HPDE6-E6E7 (cell line): ENCODE results near the gene ITGB2.

ENCODE experiments used
- DNase-seq: peaks from one replicate; pipeline ENCODE4 v3.0.0; 2011; ENCODE audit warnings: missing footprints; ENCODE audit errors: extremely low spot score

Gene ITGB2

GRCh38 chr21:44897326-44898010 is 23.2 kb downstream of the ITGB2 start:
- DNase-seq: no peak

GRCh38 chr21:44896561-44897286 is 24.0 kb downstream of the ITGB2 start:
- no peak for DNase-seq

DNA sequence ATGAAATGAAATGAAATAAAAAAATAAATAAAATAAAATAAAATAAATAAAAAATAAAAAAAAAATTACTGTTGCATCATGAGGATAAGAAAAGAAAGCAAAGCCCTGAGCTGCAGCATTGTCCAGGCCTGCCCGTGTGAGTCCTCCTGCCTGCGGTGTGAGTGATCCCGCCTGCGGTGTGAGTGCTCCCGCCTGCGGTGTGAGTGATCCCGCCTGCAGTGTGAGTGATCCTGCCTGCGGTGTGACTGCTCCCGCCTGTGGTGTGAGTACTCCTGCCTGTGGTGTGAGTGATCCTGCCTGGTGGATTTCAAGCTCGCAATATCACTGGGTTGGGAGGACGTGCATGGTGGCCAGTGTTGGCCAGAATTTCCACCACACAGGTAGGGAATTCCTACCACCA is 24.8 kb downstream of the ITGB2 start:
- DNase-seq: no peak

DNA sequence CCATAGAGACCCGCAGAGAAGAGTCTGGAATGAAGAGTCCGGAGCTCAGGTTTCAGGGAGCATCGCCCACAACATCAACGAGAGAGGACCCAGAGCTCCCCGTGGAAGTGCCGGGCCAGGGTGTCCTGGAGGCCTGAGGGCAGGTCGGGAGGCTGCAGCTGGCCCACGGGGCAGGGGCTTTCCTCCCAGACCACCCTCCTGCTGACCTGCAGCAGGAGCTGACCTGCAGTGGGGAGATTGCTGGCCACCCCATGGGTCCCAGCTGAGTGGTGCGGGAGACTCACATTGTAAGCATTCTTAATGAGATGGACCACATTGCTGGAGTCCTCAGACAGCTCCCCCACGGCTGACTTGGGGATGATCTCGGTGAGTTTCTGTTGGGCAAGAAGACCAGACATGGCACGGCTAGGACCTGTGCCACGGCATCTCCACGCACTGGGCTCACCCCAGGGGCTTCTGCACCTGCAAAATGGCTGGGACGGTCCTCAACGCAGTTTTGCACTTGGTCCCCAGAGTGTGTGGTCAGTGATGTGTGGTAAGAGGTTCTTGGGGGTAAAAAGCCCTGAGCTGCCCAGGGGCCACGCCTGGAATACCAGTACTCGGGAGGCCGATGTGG is 25.9 kb downstream of the ITGB2 start:
- DNase-seq: no peak

DNA sequence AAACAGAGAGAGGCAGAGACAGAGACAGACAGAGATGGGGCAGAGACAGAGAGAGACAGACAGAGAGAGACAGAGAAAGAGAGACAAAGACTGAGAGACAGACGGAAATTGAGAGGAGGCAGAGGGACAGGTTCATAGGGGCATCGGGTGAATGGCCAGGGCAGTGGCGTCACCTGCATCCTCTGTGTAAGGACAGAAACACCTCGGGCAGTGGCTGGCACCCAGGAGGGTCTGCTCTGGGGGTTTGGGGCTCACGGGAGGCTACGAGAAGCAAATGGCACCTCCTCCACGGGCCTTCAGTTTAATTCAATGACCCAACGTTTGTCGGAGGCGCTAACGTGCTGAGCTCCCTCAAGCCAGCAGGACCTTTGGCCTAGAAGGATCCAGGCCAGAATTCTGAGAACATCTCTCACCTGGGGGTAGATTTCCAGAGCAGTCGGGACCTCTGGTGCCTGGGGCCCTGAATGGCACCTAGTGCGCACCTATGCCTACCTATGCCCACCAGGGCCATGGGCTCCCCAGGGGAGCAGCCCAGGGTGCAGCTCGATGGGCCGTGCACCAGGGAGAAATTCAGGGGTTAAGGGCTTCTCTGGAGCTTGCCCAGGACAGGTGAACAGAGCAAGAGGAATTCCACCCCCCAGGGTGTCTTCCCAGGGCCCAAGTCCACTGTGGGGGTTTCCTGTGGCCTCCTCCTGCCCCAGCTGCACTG is 26.6 kb downstream of the ITGB2 start:
- DNase-seq: no peak

DNA sequence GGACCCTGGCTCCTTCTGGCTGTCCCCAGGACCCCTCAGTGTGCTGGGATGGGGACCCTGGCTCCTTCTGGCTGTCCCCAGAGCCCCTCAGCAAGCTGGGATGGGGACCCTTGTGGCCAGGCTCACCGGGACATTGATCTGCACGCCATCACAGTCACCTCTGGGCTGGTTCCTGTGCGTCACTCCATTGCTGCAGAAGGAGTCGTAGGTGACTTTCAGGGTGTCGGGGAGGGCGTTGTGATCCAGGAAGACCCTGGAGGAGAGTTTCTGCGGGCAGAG is 27.5 kb downstream of the ITGB2 start:
- no peak for DNase-seq

DNA sequence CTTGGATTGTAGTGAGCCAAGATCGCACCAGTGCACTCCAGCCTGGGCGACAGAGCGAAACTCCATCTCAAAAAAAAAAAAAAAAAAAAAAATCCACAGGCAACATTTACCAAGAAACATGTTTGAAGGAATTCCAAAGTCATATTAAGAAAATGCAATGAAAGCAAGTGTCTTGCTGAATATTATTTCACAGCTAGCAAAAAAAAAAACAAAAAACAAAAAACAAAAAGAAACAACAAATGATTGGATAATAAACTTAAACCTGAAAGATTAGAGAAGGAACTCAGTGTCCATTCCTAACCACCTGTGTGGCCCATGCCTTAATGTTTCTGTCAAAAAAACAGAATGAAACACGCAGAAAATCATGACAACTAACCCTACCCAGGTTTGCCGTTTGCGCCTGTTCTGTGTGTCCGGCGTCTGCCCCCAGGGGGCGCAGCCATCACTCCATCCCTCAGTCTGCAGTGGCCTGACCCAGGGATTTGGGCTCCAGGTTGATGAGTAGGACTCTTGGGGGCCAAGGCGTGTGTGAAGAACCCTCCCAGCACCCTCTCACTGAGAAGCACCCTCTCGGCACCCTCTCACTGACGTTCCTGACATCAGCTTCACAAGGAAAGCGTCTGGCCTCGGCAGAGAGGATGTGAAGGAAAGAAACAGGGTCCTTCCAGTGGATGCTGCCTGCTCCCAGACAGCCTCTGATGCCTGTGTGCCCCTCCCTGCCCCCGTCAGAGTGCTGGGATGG is 28.0 kb downstream of the ITGB2 start:
- no peak for DNase-seq

- no peak for DNase-seq
These were observed 28.6 kb downstream of the ITGB2 start for GRCh38 chr21:44892095-44892494.

- DNase-seq: no peak
These were observed 29.1 kb downstream of the ITGB2 start for GRCh38 chr21:44891631-44892031.

- DNase-seq: no peak
These were observed 29.6 kb downstream of the ITGB2 start for GRCh38 chr21:44890961-44891541.

- DNase-seq: no peak
These were observed 30.3 kb downstream of the ITGB2 start for GRCh38 chr21:44890338-44890931.

DNA sequence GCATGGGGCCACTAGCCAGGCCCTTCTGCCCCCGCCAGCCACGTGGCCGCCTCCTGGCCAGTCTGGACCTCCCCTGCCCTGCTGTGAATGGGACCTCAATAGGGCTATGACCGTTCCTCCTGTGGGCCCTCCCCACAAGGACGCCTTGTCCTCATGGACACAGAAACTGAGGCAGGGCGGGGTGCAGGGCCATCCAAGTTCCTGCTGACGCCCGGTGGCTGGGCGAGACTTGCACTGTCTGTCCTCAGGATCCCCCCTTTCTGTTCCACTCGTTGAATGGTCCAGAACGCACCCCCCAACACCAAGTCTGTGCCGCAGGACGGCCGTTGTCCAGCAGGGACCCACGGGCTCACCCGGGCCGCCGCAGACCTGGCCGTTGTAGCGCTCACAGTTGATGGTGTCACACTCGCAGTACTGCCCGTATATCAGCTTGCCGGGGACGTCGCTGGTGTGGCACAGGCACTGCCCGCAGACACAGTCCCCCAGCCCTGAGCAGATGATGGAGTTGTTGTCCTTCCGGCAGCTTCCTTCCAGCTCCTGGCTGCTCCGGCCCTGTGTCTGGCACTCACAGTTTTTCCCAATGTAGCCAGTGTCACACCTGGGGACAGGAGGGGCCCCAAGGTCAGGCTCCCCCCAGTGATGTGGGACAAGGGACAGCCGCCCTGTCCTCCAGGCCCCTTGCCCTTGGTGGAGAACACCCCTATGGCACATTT is 30.9 kb downstream of the ITGB2 start:
- DNase-seq: no peak

GRCh38 chr21:44888581-44889550 is 31.8 kb downstream of the ITGB2 start:
- DNase-seq: no peak

- DNase-seq: no peak
These were observed 32.7 kb downstream of the ITGB2 start for GRCh38 chr21:44887807-44888580.

GRCh38 chr21:44887126-44887806 is 33.4 kb downstream of the ITGB2 start:
- DNase-seq: no peak

- no peak for DNase-seq
These were observed 34.3 kb downstream of the ITGB2 start for GRCh38 chr21:44886113-44887075.

DNA sequence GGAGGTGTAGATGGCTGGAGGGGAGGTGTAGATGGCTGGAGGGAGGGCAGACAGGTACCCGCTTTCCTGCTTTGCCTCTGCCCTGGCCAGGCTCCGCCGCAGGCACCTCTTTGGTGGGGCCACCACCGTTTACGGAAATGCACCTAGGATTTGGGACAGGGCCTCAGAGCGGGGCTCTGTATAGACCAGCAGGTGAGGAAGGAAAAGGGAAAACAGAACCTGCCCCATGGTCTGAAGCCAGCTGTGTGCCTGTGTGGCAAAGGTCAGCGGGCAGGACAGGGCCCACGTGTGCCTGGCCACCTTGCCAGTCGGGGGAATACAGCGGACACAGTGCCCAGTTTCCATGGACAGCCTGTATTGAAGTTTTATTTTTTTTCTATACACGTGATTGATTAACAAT is 35.1 kb downstream of the ITGB2 start:
- no peak for DNase-seq
